C4-2B (cell line): ENCODE results near the gene CCNY.

Source experiments
- CTCF ChIP-seq: fragments of 450-650 bp; conservative IDR thresholded peaks from 2 replicates; pipeline ENCODE4 v1.5.1; 2017; ENCODE audit warnings: mild to moderate bottlenecking
- ZFX ChIP-seq: fragments of 450-650 bp; IDR thresholded peaks from 2 replicates; pipeline ENCODE4 v1.6.1; 2017

GRCh38 chr10:35526746-35527145 lies 190.4 kb downstream of the CCNY start:
- no peak for TF ChIP-seq CTCF
- no peak for TF ChIP-seq ZFX
